SU-DHL-6 (cell line): ENCODE measurements around the gene TBC1D19.
"Not testable (repeated sequence)": the region's sequence is repeated elsewhere in the genome, so short reads cannot be mapped to it uniquely, and the experiment has no call there.

Source experiments
- H2AFZ ChIP-seq: fragments of 200-600 bp; sonication (generic); 2 replicates; pipeline ENCODE4 v1.6.1; 2014; ENCODE audit warnings: low read depth, mild to moderate bottlenecking, moderate library complexity, mixed read lengths, antibody characterized with exemption, low read length; ENCODE audit not compliant: severe bottlenecking
- H3F3A ChIP-seq: fragments of 200-600 bp; shearing (Covaris generic); 2 replicates; pipeline ENCODE4 v1.6.0; 2016; ENCODE audit warnings: antibody characterized with exemption, mild to moderate bottlenecking; ENCODE audit not compliant: insufficient read depth
- H3K27ac ChIP-seq: fragments of 200-600 bp; sonication (generic); 2 replicates; pipeline ENCODE4 v1.5.1; 2016; ENCODE audit warnings: low read depth, mild to moderate bottlenecking, low read length, moderate library complexity, mixed read lengths
- H3K27me3 ChIP-seq: fragments of 200-600 bp; sonication (generic), shearing (Covaris generic); 2 replicates; pipeline ENCODE4 v1.6.0; 2014; ENCODE audit warnings: mild to moderate bottlenecking, low read length
- H3K36me3 ChIP-seq: fragments of 200-600 bp; sonication (generic); 2 replicates; pipeline ENCODE4 v1.6.1; 2014; ENCODE audit warnings: mild to moderate bottlenecking, low read length, mixed read lengths
- H3K4me2 ChIP-seq: fragments of 300-600, 200-600 bp; shearing (Covaris generic), sonication (generic); 2 replicates; pipeline ENCODE4 v1.6.0; 2014; ENCODE audit warnings: low read length, low read depth, mild to moderate bottlenecking; ENCODE audit not compliant: poor library complexity, severe bottlenecking
- H3K4me3 ChIP-seq: fragments of 200-600 bp; sonication (generic); 2 replicates; pipeline ENCODE4 v1.5.1; 2014; ENCODE audit warnings: antibody characterized with exemption, low read length, mild to moderate bottlenecking, mixed read lengths; ENCODE audit not compliant: insufficient read depth, poor library complexity, severe bottlenecking
- H3K79me2 ChIP-seq: fragments of 200-600 bp; sonication (generic); 2 replicates; pipeline ENCODE4 v1.6.1; 2014; ENCODE audit warnings: mild to moderate bottlenecking, low read length, moderate library complexity; ENCODE audit not compliant: insufficient read depth
- H3K9ac ChIP-seq: fragments of 200-600 bp; sonication (generic); 2 replicates; pipeline ENCODE4 v1.7.0; 2014; ENCODE audit warnings: mild to moderate bottlenecking, low read length
- H3K9me2 ChIP-seq: fragments of 200-600 bp; sonication (generic); replicated peaks from 2 replicates; pipeline ENCODE4 v1.6.1; 2014; ENCODE audit warnings: low read length; ENCODE audit not compliant: insufficient read depth
- H3K9me3 ChIP-seq: fragments of 200-600 bp; sonication (generic); 2 replicates; pipeline ENCODE4 v1.6.1; 2014; ENCODE audit warnings: low read length, mixed read lengths; ENCODE audit not compliant: insufficient read depth
- H4K20me1 ChIP-seq: fragments of 200-600 bp; sonication (generic); 2 replicates; pipeline ENCODE4 v1.6.1; 2014; ENCODE audit warnings: low read depth, mild to moderate bottlenecking, antibody characterized with exemption, low read length, moderate library complexity, mixed read lengths
- CTCF ChIP-seq: fragments of 200-600 bp; sonication (generic); IDR thresholded peaks from one replicate; pipeline ENCODE4 v1.5.1; 2017; ENCODE audit warnings: antibody characterized with exemption, mild to moderate bottlenecking, low read length, moderate library complexity; ENCODE audit not compliant: insufficient read depth, poor library complexity, severe bottlenecking
- EZH2phosphoT487 ChIP-seq: fragments of 200-600 bp; sonication (generic), shearing (Covaris generic); conservative IDR thresholded peaks from 2 replicates; pipeline ENCODE4 v1.6.1; 2018; ENCODE audit warnings: mild to moderate bottlenecking, antibody characterized with exemption, low read length, moderate library complexity, mixed read lengths

TBC1D19 gene, protein sequence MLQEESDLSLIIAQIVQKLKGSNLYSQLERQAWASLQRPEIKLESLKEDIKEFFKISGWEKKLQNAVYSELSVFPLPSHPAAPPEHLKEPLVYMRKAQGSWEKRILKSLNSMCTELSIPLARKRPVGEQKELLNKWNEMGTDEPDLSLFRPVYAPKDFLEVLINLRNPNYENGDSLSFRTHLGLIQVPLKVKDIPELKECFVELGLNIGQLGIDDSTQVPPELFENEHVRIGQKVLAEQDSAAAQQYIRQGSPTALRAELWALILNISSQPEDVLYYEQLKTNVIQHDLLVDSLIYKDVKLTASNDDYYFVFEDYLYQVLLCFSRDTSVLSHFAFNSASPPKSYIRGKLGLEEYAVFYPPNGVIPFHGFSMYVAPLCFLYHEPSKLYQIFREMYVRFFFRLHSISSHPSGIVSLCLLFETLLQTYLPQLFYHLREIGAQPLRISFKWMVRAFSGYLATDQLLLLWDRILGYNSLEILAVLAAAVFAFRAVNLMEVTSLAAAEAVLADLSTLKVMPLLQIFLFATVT

DNA sequence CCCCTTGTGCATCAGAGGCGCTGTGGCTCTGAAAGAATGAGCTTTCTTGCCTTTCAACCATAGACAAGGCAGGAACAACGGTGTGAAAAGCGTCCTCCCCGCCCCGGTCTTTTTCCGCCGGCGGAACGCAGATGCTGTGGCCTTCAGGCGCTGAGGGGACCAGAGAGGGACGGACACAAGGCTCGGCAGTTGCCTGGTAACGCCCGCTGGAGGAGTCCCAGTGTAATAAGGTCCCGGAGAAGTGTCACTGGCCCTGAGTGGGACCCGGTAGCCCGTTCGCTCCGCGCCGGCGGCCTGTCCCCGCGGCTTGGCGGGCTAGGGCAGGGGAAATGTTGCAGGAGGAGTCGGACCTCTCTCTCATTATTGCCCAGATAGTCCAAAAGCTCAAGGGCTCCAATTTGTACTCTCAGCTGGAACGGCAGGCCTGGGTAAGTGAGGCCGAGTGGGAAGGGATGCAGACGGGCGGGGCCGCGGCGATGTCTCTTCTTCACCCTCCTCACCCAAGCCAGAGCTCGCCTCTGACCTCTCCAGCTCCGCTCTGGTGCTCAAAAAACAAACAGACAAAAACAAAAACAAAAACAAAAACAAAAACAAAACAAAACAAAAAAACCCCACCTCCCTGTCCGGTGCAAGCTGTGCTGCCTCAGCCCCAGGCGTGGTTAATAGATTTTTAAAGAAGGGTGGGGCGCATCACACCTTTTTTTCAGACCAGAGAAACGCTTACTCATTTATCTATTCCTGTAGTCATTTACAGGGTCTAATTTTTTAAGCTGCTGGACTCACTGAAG lies at the start of gene TBC1D19:
Gene TBC1D19, plus strand, starts transcription at position 220 of the 788 bp plus-strand sequence. Its CDS starts 110 bp downstream, at position 330.
- H3K9me3 ChIP-seq: no peaks in the 10 kb centered on the region
- peak within 1 kb of the TSS; percentile 75 for H3K27ac ChIP-seq
- peak within 1 kb of the TSS; percentile 70 for H3K4me2 ChIP-seq
- TF ChIP-seq EZH2phosphoT487: no peak
- TF ChIP-seq CTCF: no peak
- no peaks in the 10 kb centered on the region for H3K36me3 ChIP-seq
- H3F3A ChIP-seq: no peaks in the 10 kb centered on the region; the same call in 1 of the 2 replicates
- no peaks in the 10 kb centered on the region for H3K79me2 ChIP-seq
- peak within 1 kb of the TSS; percentile 63 for H3K9ac ChIP-seq
- H4K20me1 ChIP-seq: no peaks in the 10 kb centered on the region
- no peaks in the 10 kb centered on the region for H3K27me3 ChIP-seq
- H3K9me2 ChIP-seq: no peaks in the 10 kb centered on the region
- H3K4me3 ChIP-seq: peak within 1 kb of the TSS; percentile 77
- peak within 1 kb of the TSS; percentile 93 for H2AFZ ChIP-seq

- Histone ChIP-seq H3F3A (no peaks in the 10 kb centered on the region), H3K27me3 (no peaks in the 10 kb centered on the region), H2AFZ (no peak overlapping the region), H3K9me3 (no peaks in the 10 kb centered on the region), H3K36me3 (no peaks in the 10 kb centered on the region), H4K20me1 (no peaks in the 10 kb centered on the region), H3K79me2 (no peaks in the 10 kb centered on the region), H3K27ac (no peak overlapping the region), H3K9ac (no peak overlapping the region), H3K9me2 (no peaks in the 10 kb centered on the region), H3K4me3 (no peak overlapping the region), H3K4me2 (no peak overlapping the region)
- TF ChIP-seq CTCF: no peak
- no peak for TF ChIP-seq EZH2phosphoT487
These were observed 40.9 kb upstream of the TBC1D19 start for GRCh38 chr4:26542991-26543390.

DNA sequence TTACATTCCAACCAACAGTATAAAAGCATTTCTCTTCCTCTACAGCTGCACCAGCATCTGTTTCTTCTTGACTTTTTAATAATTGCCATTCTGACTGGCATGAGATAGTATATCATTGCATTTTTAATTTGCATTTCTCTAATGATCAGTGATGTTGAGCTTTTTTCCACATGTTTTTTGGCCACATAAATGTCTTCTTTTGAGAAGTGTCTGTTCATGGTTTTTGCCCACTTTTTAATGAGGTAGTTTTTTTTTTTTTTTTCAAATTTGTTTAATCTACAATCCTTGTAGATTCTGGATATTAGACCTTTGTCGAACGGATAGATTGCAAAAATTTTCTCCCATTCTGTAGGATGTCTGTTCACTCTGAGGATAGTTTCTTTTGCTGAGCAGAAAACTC lies 39.5 kb upstream of the TBC1D19 start:
- Histone ChIP-seq H3K9ac (no peak overlapping the region), H3K27ac (no peak overlapping the region), H4K20me1 (no peaks in the 10 kb centered on the region), H2AFZ (no peak overlapping the region), H3K36me3 (no peaks in the 10 kb centered on the region), H3K4me3 (no peak overlapping the region), H3K9me3 (no peaks in the 10 kb centered on the region), H3F3A (no peaks in the 10 kb centered on the region), H3K9me2 (no peaks in the 10 kb centered on the region), H3K79me2 (no peaks in the 10 kb centered on the region), H3K4me2 (no peak overlapping the region), H3K27me3 (no peaks in the 10 kb centered on the region)
- no peak for TF ChIP-seq EZH2phosphoT487
- no peak for TF ChIP-seq CTCF

GRCh38 chr4:26548379-26548778 lies 35.5 kb upstream of the TBC1D19 start:
- not testable (repeated sequence) for H3K27me3 ChIP-seq, H3K4me2 ChIP-seq, H3K9me2 ChIP-seq, H3K9me3 ChIP-seq, H4K20me1 ChIP-seq, H3K9ac ChIP-seq, H3K79me2 ChIP-seq, H3F3A ChIP-seq, H2AFZ ChIP-seq, H3K4me3 ChIP-seq, H3K36me3 ChIP-seq, H3K27ac ChIP-seq
